CD1c-positive myeloid dendritic cell (primary cell): ENCODE data around the gene GALNTL6.

Experiments
- DNase-seq: peaks from one replicate; pipeline ENCODE4 v3.0.0-alpha.2; 2016; ENCODE audit errors: extremely low spot score

The GALNTL6 gene

DNA sequence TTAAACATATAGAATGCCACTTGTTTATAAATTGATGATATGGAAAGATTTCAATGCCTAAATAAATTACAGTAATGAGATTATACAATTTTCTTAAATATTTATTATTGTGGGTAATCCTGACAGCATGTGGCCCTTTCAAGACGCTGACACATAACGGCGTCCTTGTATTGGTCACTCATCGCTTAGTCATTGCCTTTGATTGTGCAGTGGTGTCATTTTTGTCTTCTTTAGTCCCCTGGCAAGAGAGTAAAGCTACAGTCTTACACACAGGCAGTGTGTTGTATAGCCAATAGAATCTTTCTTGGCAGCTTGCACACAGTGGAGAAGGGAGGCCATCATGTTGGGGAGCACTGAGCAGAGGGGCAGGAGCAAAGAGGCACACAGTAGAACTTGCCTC lies 993.6 kb downstream of the GALNTL6 start:
- DNase-seq, result no peak

GRCh38 chr4:172808196-172808595 lies 995.0 kb downstream of the GALNTL6 start:
- DNase-seq, result no peak

GRCh38 chr4:172809319-172809718 lies 996.1 kb downstream of the GALNTL6 start:
- no peak for DNase-seq

GRCh38 chr4:172813359-172813923 lies 1000.2 kb downstream of the GALNTL6 start:
- DNase-seq, result no peak

DNA sequence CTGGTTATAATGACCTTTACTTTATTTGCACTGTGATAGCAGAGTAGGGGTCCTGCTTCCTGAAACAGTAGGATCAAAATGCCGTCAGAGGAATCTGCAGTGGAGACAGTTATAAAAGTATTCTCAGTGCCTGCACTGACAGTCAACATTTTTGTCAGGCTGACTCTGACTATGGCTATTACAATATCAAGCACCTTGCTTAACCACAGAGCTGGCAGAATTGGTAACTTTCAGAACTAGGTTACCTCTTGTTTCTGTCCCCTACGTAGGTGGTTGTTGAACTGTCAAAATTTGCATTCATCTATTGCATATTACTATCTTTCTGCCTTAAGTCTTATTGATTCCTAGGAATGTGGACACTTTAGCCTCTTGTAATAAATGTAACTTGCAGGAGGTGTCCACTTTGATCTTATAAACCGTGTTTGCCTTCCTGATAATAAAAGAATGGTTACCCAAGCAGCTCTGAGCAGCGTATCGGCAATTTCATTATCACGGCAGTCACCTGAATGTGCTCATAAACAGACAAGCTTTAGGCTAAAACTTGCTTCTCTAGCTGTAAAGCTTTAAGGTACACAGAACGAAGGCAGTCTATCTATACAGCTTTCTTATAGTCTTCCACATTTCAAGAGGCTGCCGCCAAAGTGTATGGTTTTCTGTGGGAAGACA lies 1002.4 kb downstream of the GALNTL6 start:
- no peak for DNase-seq

DNA sequence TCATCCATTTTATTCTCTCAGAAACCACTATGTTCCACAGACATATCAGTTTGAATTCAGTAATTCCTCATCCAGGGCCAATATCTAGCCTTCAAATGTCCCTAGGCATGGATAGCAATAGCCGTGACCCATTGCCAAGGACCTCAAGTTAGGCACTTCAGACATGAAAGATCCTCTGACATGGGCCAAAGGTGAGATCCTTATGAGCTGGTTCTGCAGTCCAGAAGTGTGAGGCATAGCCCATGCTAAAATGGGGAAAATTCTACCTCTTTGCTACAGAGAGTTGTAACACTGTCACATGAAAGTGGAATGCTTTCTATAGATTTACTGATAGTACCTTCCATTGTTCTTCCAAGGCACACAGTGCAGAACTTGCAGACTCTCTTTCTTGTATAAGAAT lies 1005.7 kb downstream of the GALNTL6 start:
- no peak for DNase-seq

DNA sequence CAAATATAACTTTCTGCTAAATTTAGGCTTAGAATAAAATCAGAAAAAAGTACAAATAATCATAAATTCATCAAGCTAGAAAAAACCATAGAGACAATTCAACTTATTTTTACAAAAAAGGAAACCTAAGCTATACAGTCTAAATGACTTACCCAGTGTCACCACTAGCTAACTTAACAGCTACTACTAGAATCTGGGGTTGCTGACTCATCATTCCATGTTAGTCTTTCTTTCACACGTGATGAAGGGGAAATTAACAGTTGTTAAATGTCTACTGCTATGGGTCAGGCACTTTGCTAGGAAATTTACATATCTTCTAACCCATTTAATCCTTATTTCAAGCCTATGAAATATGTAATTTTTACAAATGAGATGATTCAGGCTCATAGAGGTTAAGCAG lies 1006.1 kb downstream of the GALNTL6 start:
- DNase-seq, result no peak

DNA sequence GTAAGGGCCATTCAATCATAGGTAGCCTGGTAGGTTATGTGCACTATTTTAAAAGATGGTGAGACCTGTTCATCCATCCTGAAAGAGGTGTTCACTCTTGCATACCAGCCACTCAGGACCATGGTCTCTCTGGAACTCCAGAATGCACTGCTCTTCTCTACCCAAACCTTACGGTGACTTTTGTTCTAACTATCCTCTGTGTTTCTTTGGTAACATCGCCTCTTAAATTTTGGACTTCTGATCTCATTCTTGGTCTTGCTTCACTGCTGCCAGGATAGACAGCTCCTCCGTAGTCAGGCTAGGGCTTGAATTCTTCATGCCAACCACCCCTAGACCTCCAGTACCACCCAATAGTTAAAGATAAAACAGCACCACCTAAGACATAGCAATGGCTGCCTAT lies 1009.1 kb downstream of the GALNTL6 start:
- DNase-seq, result no peak

GRCh38 chr4:172826346-172826745 lies 1013.1 kb downstream of the GALNTL6 start:
- no peak for DNase-seq

- no peak for DNase-seq
Observed at GRCh38 chr4:172826861-172827260, 1013.7 kb downstream of the GALNTL6 start.

DNA sequence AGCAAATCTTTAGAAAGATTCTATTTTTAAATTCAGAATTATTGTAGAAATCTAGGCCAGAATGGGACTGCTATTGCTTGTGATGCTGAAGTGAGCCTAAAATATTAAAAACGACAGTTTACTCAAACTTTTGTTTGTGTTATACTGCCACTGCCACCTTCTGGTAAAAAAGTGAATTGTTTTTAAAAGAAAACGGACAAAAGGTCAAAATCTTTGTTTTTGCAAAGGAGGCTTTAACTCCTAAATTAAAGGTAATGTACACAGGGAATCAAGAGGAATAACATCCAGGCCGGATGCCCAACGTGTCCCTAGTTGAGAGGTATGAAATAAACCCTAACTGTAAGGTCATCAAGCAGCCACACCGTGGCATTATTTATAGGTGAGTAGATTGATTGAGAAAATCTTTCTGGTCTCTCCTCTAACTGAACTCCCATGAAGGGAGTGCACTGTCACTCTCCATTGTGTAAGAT lies 1017.1 kb downstream of the GALNTL6 start:
- peak; percentile 59 for DNase-seq

- DNase-seq, result no peak
Observed at GRCh38 chr4:172836661-172837060, 1023.5 kb downstream of the GALNTL6 start.

DNA sequence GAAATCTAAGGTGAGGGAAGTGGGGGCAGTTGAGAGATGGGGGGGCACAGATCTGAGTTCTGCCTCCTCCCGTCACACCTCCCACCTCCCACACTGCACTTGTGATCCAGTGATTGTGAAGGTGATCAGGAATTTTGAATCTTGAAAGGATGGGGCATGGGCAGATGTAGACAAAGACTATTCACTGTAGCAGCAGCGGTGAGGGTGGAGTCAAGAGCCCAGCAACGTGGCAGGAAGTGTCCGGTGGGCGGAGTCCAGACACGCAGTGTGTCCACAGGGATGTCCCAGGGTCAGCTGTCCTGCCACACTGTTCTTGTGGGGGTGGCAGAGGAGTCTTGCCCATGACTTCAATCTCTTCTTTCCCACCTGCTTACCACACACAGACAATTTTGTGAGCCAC lies 1024.9 kb downstream of the GALNTL6 start:
- DNase-seq, result no peak

DNA sequence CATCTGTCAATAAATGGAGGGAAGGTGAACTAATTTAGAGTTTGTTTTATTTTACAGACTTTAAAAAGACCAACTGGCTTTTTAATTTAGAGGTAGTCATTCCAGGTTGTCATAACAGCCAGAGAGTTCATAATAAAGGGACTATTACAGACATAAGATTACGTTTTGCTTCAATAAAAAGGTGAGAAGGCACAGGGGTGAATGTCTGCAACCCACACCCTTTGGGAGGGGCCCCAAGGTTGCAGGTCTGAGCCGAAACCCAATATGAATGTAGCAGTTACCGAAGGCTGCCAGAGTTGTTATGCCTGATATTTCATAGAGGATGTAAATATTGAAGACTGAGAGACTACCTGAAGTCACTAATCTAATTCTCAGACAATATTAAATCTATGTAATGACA lies 1025.7 kb downstream of the GALNTL6 start:
- no peak for DNase-seq

DNA sequence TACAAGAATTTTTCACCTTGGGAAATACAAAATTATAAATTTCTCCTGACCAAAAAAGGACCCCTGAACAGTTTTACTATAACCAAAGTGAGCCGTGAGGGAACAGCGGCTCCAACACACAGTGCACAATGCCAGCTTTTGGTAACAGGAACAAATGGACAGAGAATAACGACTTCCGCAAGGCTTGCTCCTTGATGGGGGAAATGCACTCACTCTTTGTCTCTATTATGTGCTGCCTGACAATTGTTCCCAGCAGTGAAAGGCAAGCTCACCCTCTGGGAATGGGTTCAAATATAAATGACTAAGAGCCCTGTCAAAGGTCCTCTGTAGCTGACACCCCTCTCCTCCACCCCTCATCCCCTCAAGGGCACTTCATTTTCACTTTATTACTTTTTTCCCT lies 1029.6 kb downstream of the GALNTL6 start:
- DNase-seq, result no peak

GRCh38 chr4:172843192-172843591 lies 1030.0 kb downstream of the GALNTL6 start:
- no peak for DNase-seq

GRCh38 chr4:172844556-172844955 lies 1031.4 kb downstream of the GALNTL6 start:
- DNase-seq, result no peak

DNA sequence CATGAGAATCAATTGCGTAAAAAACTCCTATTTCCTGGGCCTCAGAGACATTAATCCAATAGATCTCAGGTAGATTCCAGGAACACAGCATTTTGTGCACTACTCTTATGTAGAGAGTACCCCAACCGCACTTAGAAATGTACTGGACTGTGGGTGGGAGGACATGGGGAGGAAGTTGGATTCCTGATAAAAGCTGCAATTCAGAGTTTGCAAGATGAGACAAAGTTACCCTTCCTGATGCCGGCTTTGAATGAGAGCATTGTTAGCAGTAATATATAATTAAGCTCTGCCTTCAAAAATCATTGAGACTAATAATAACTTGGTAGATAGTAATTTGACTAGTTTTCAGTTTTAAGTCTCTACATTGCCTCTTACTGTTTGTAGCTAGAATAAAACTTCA lies 1032.1 kb downstream of the GALNTL6 start:
- DNase-seq, result no peak

DNA sequence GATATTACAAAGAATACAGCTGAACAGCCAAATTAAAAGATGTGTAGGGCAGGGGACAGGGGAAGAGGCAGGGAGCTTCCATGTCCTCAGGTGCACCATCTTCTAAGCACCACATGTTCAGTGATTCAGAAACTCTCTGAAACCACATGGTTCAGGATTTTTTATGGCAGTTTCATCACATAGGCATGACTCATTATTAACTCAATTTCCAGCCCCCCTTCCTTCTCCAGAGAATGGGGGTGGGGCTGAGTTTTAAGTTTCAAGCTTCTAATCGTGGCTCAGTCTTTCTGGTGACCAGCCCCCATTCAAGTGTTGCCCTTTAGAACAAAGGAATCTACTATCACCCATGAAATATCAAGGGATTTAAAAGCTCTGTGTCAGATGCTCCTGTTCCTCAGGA lies 1037.6 kb downstream of the GALNTL6 start:
- no peak for DNase-seq

DNA sequence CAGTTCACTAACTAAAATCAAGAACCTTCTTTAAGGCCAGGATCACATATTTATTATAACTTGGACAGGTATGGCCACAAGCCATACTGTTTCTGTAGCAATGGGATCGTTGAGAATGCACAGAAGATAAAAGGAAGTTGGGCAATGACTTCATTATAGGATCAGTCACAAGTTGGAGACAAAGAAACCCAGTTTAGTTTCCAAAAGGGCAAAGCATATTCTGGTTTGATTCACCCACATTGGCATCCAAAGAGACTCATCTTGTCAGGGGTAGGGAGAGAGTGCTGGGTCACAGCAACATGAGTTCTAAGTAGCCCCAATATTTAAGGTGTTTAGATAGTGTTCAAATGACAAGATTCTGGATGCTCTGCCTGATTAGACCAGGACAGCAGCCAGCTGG lies 1038.3 kb downstream of the GALNTL6 start:
- DNase-seq, result no peak

DNA sequence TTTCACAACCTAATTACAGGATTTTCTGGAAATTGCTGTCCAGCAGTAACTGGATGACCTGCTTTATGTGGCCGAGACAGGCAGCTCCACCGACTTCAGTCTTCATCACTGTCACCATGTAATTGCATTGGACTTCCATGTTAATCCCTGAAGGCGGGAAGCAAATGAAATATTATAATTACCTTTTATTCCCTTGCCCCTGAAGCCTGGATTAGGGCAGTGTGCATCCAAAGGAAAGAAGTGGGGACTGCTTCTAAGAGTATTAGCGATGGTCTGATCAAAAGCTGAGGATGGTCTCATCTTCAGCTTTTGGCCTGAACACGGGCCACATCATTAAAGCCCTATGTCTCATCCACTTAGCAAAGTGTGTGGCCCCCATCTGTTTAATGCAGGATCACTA lies 1043.8 kb downstream of the GALNTL6 start:
- no peak for DNase-seq

GRCh38 chr4:172858731-172859230 lies 1045.6 kb downstream of the GALNTL6 start:
- DNase-seq, result no peak

- no peak for DNase-seq
Observed at GRCh38 chr4:172865103-172865502, 1051.9 kb downstream of the GALNTL6 start.
